Activated naive CD4-positive, alpha-beta T cell treated with anti-CD3 and anti-CD28 coated beads, Interleukin-2, amount 10 ng/mL, durations not matched to agents 7 days and 5 days (primary cell): ENCODE measurements around the gene TBCD.
A peak's percentile ranks its signal among the peaks of the same experiment; 100 is the strongest.

ENCODE experiments used
- CTCF ChIA-PET: fragments of 350-600 bp; sonication (Branson Sonifier 250); formaldehyde crosslinking; loops from one replicate; lab custom pipeline; 2021; ENCODE audit warnings: antibody characterized with exemption; lab: Charles Lee
- DNase-seq: peaks from one replicate; pipeline ENCODE4 v3.0.0-alpha.2; 2020
- H3K27ac Mint-ChIP-seq: one replicate; pipeline ENCODE4 v1.8.0; 2021; ENCODE audit warnings: mild to moderate bottlenecking, moderate library complexity, mixed read lengths
- H3K27me3 Mint-ChIP-seq: one replicate; pipeline ENCODE4 v1.8.0; 2021; ENCODE audit warnings: mild to moderate bottlenecking, mixed read lengths
- H3K36me3 Mint-ChIP-seq: one replicate; pipeline ENCODE4 v1.8.0; 2021; ENCODE audit warnings: mixed read lengths
- H3K4me1 Mint-ChIP-seq: one replicate; pipeline ENCODE4 v1.8.0; 2021; ENCODE audit warnings: mixed read lengths
- H3K4me3 Mint-ChIP-seq: one replicate; pipeline ENCODE4 v1.8.0; 2021; ENCODE audit warnings: mild to moderate bottlenecking, moderate library complexity, mixed read lengths
- H3K9me3 Mint-ChIP-seq: one replicate; pipeline ENCODE4 v1.8.0; 2021; ENCODE audit warnings: mixed read lengths

Gene TBCD

GRCh38 chr17:82801377-82801970, 49.6 kb downstream of the TBCD start:
- CTCF ChIA-PET: interaction anchor here (0.9 kb wide), 1 partner anchor 12 kb away, joined by 3 read pairs; no protein-coding TSS in a partner anchor
- no peak for DNase-seq
- no peaks in the 10 kb centered on the region for H3K27me3 Mint-ChIP-seq
- peaks cover 24% of the 10 kb centered on the region for H3K36me3 Mint-ChIP-seq
- peak overlapping the region; percentile 38 for H3K27ac Mint-ChIP-seq
- H3K4me1 Mint-ChIP-seq: no peaks in the 10 kb centered on the region
- H3K4me3 Mint-ChIP-seq: no peak overlapping the region
- H3K9me3 Mint-ChIP-seq: peaks cover 10% of the 10 kb centered on the region

- Mint-ChIP-seq H3K4me3 (no peak overlapping the region), H3K4me1 (no peaks in the 10 kb centered on the region), H3K27ac (peak overlapping the region; percentile 1), H3K27me3 (no peaks in the 10 kb centered on the region), H3K36me3 (peaks cover 24% of the 10 kb centered on the region), H3K9me3 (peaks cover 10% of the 10 kb centered on the region)
- DNase-seq: no peak
- CTCF ChIA-PET: interaction anchor here (0.9 kb wide), 1 partner anchor 11 kb away, joined by 3 read pairs; no protein-coding TSS in a partner anchor
Measured at GRCh38 chr17:82802075-82802780, 50.4 kb downstream of the TBCD start.

GRCh38 chr17:82803185-82803584, 51.3 kb downstream of the TBCD start:
- Mint-ChIP-seq H3K27ac (no peak overlapping the region), H3K36me3 (peaks cover 24% of the 10 kb centered on the region), H3K4me3 (no peak overlapping the region), H3K9me3 (peaks cover 10% of the 10 kb centered on the region), H3K27me3 (no peaks in the 10 kb centered on the region), H3K4me1 (no peaks in the 10 kb centered on the region)
- CTCF ChIA-PET: no interaction called here
- no peak for DNase-seq

GRCh38 chr17:82803606-82804005, 51.7 kb downstream of the TBCD start:
- CTCF ChIA-PET: no interaction called here
- H3K27ac Mint-ChIP-seq: no peak overlapping the region
- H3K4me3 Mint-ChIP-seq: no peak overlapping the region
- H3K36me3 Mint-ChIP-seq: peaks cover 24% of the 10 kb centered on the region
- no peaks in the 10 kb centered on the region for H3K4me1 Mint-ChIP-seq
- H3K9me3 Mint-ChIP-seq: peaks cover 10% of the 10 kb centered on the region
- no peak for DNase-seq
- H3K27me3 Mint-ChIP-seq: no peaks in the 10 kb centered on the region

GRCh38 chr17:82804442-82805191, 52.8 kb downstream of the TBCD start:
- DNase-seq: no peak
- Mint-ChIP-seq H3K27me3 (no peaks in the 10 kb centered on the region), H3K27ac (no peak overlapping the region), H3K9me3 (peaks cover 10% of the 10 kb centered on the region), H3K36me3 (peaks cover 22% of the 10 kb centered on the region), H3K4me1 (no peaks in the 10 kb centered on the region), H3K4me3 (no peak overlapping the region)
- CTCF ChIA-PET: no interaction called here

GRCh38 chr17:82805254-82805653, 53.4 kb downstream of the TBCD start:
- H3K27ac Mint-ChIP-seq: no peak overlapping the region
- CTCF ChIA-PET: interaction anchor here (0.5 kb wide), 1 partner anchor 115 kb away, joined by 5 read pairs; no protein-coding TSS in a partner anchor
- H3K4me1 Mint-ChIP-seq: no peaks in the 10 kb centered on the region
- H3K27me3 Mint-ChIP-seq: no peaks in the 10 kb centered on the region
- no peak overlapping the region for H3K4me3 Mint-ChIP-seq
- H3K36me3 Mint-ChIP-seq: peaks cover 16% of the 10 kb centered on the region
- DNase-seq: no peak
- H3K9me3 Mint-ChIP-seq: peaks cover 7% of the 10 kb centered on the region

- DNase-seq: no peak
- Mint-ChIP-seq H3K9me3 (peaks cover 7% of the 10 kb centered on the region), H3K4me1 (no peaks in the 10 kb centered on the region), H3K27me3 (no peaks in the 10 kb centered on the region), H3K4me3 (no peak overlapping the region), H3K36me3 (peaks cover 15% of the 10 kb centered on the region), H3K27ac (no peak overlapping the region)
- CTCF ChIA-PET: interaction anchor here (0.5 kb wide), 1 partner anchor 116 kb away, joined by 5 read pairs; no protein-coding TSS in a partner anchor
Measured at GRCh38 chr17:82805823-82806222, 54.0 kb downstream of the TBCD start.

GRCh38 chr17:82806645-82807044, 54.8 kb downstream of the TBCD start:
- Mint-ChIP-seq H3K27ac (no peak overlapping the region), H3K36me3 (peaks cover 9% of the 10 kb centered on the region), H3K4me3 (no peak overlapping the region), H3K4me1 (no peaks in the 10 kb centered on the region), H3K9me3 (peaks cover 2% of the 10 kb centered on the region), H3K27me3 (no peaks in the 10 kb centered on the region)
- DNase-seq: no peak
- CTCF ChIA-PET: no interaction called here

- H3K36me3 Mint-ChIP-seq: peaks cover 6% of the 10 kb centered on the region
- CTCF ChIA-PET: no interaction called here
- H3K4me3 Mint-ChIP-seq: no peak overlapping the region
- no peaks in the 10 kb centered on the region for H3K27me3 Mint-ChIP-seq
- H3K9me3 Mint-ChIP-seq: no peaks in the 10 kb centered on the region
- H3K4me1 Mint-ChIP-seq: no peaks in the 10 kb centered on the region
- DNase-seq: no peak
- no peak overlapping the region for H3K27ac Mint-ChIP-seq
Measured at GRCh38 chr17:82807101-82807500, 55.2 kb downstream of the TBCD start.

- Mint-ChIP-seq H3K4me1 (no peaks in the 10 kb centered on the region), H3K27me3 (no peaks in the 10 kb centered on the region), H3K27ac (no peak overlapping the region), H3K36me3 (peaks cover 3% of the 10 kb centered on the region), H3K9me3 (no peaks in the 10 kb centered on the region), H3K4me3 (no peak overlapping the region)
- CTCF ChIA-PET: no interaction called here
- DNase-seq: no peak
Measured at GRCh38 chr17:82807562-82807961, 55.7 kb downstream of the TBCD start.

GRCh38 chr17:82808006-82808405, 56.1 kb downstream of the TBCD start:
- Mint-ChIP-seq H3K9me3 (no peaks in the 10 kb centered on the region), H3K4me3 (no peak overlapping the region), H3K4me1 (no peaks in the 10 kb centered on the region), H3K36me3 (peaks cover 3% of the 10 kb centered on the region), H3K27me3 (no peaks in the 10 kb centered on the region), H3K27ac (no peak overlapping the region)
- DNase-seq: no peak
- CTCF ChIA-PET: no interaction called here

GRCh38 chr17:82808921-82809905, 57.3 kb downstream of the TBCD start:
- no peaks in the 10 kb centered on the region for H3K9me3 Mint-ChIP-seq
- DNase-seq: no peak
- no peak overlapping the region for H3K4me3 Mint-ChIP-seq
- peaks cover 1% of the 10 kb centered on the region for H3K4me1 Mint-ChIP-seq
- peaks cover 12% of the 10 kb centered on the region for H3K36me3 Mint-ChIP-seq
- H3K27me3 Mint-ChIP-seq: no peaks in the 10 kb centered on the region
- no peak overlapping the region for H3K27ac Mint-ChIP-seq
- CTCF ChIA-PET: no interaction called here

GRCh38 chr17:82810644-82811430, 59.0 kb downstream of the TBCD start:
- no peak overlapping the region for H3K27ac Mint-ChIP-seq
- CTCF ChIA-PET: no interaction called here
- peaks cover 24% of the 10 kb centered on the region for H3K36me3 Mint-ChIP-seq

More at GRCh38 chr17:82810644-82811430, 59.0 kb downstream of the TBCD start:
- peaks cover 13% of the 10 kb centered on the region for H3K4me1 Mint-ChIP-seq
- no peaks in the 10 kb centered on the region for H3K9me3 Mint-ChIP-seq
- H3K27me3 Mint-ChIP-seq: no peaks in the 10 kb centered on the region
- H3K4me3 Mint-ChIP-seq: no peak overlapping the region
- DNase-seq: no peak
